ENCODE data around the gene CMTM7.
A peak's percentile ranks its signal among the peaks of the same experiment; 100 is the strongest.

Gene CMTM7

GRCh38 chr3:32498992-32499391 is 107.3 kb downstream of the CMTM7 start:
- H3K36me3 ChIP-seq (ENCODE audit: control insufficient read depth in 5 of 5, insufficient read depth in 5 of 5, low read length in 5 of 5): no peaks in the 10 kb centered on the region
- no peaks in the 10 kb centered on the region for H3K9me3 ChIP-seq (ENCODE audit: control insufficient read depth in 5 of 5, low read length in 5 of 5)
- H3K9ac ChIP-seq (ENCODE audit: low read length in 5 of 5): no peak overlapping the region
- no peak overlapping the region for H3K27ac ChIP-seq (ENCODE audit: low read depth, low read length)
- no peak overlapping the region for H3K4me3 ChIP-seq (ENCODE audit: low read depth in 1 of 5, low read length in 5 of 5)
- no peaks in the 10 kb centered on the region for H3K27me3 ChIP-seq (ENCODE audit: control insufficient read depth in 5 of 5, insufficient read depth in 4 of 5, low read length in 5 of 5)
- peaks cover 2 to 19% (median 12%) of the 10 kb centered on the region in 5 donors for H3K4me1 ChIP-seq (ENCODE audit: control insufficient read depth in 5 of 5, insufficient read depth in 5 of 5, low read length in 5 of 5)

GRCh38 chr3:32499585-32499984 is 107.9 kb downstream of the CMTM7 start:
- H3K4me1 ChIP-seq (ENCODE audit: control insufficient read depth in 5 of 5, insufficient read depth in 5 of 5, low read length in 5 of 5): peaks cover 2 to 16% (median 12%) of the 10 kb centered on the region in 5 donors
- H3K27me3 ChIP-seq (ENCODE audit: control insufficient read depth in 5 of 5, insufficient read depth in 4 of 5, low read length in 5 of 5): no peaks in the 10 kb centered on the region
- H3K9me3 ChIP-seq (ENCODE audit: control insufficient read depth in 5 of 5, low read length in 5 of 5): no peaks in the 10 kb centered on the region
- H3K9ac ChIP-seq (ENCODE audit: low read length in 5 of 5): no peak overlapping the region
- H3K4me3 ChIP-seq (ENCODE audit: low read depth in 1 of 5, low read length in 5 of 5): no peak overlapping the region
- H3K36me3 ChIP-seq (ENCODE audit: control insufficient read depth in 5 of 5, insufficient read depth in 5 of 5, low read length in 5 of 5): no peaks in the 10 kb centered on the region
- H3K27ac ChIP-seq (ENCODE audit: low read depth, low read length): no peak overlapping the region

GRCh38 chr3:32500231-32500630 is 108.6 kb downstream of the CMTM7 start:
- Histone ChIP-seq H3K9ac (ENCODE audit: low read length in 5 of 5) (peak overlapping the region in 1 of 5 donors; percentile 4), H3K36me3 (ENCODE audit: control insufficient read depth in 5 of 5, insufficient read depth in 5 of 5, low read length in 5 of 5) (no peaks in the 10 kb centered on the region), H3K27ac (ENCODE audit: low read depth, low read length) (no peak overlapping the region), H3K4me1 (ENCODE audit: control insufficient read depth in 5 of 5, insufficient read depth in 5 of 5, low read length in 5 of 5) (peaks cover 2 to 16% (median 12%) of the 10 kb centered on the region in 5 donors), H3K9me3 (ENCODE audit: control insufficient read depth in 5 of 5, low read length in 5 of 5) (no peaks in the 10 kb centered on the region), H3K4me3 (ENCODE audit: low read depth in 1 of 5, low read length in 5 of 5) (no peak overlapping the region), H3K27me3 (ENCODE audit: control insufficient read depth in 5 of 5, insufficient read depth in 4 of 5, low read length in 5 of 5) (no peaks in the 10 kb centered on the region)

GRCh38 chr3:32500880-32501782 is 109.5 kb downstream of the CMTM7 start:
- H3K36me3 ChIP-seq (ENCODE audit: control insufficient read depth in 5 of 5, insufficient read depth in 5 of 5, low read length in 5 of 5): no peaks in the 10 kb centered on the region
- H3K9me3 ChIP-seq (ENCODE audit: control insufficient read depth in 5 of 5, low read length in 5 of 5): no peaks in the 10 kb centered on the region
- peak overlapping the region; percentile 80 to 95 (median 94) for H3K9ac ChIP-seq (ENCODE audit: low read length in 5 of 5)
- H3K4me3 ChIP-seq (ENCODE audit: low read depth in 1 of 5, low read length in 5 of 5): peak overlapping the region; percentile 81 to 98 (median 93)
- peaks cover 2 to 16% (median 9%) of the 10 kb centered on the region in 5 donors for H3K4me1 ChIP-seq (ENCODE audit: control insufficient read depth in 5 of 5, insufficient read depth in 5 of 5, low read length in 5 of 5)
- peak overlapping the region; percentile 89 for H3K27ac ChIP-seq (ENCODE audit: low read depth, low read length)
- no peaks in the 10 kb centered on the region for H3K27me3 ChIP-seq (ENCODE audit: control insufficient read depth in 5 of 5, insufficient read depth in 4 of 5, low read length in 5 of 5)

- no peaks in the 10 kb centered on the region for H3K9me3 ChIP-seq (ENCODE audit: control insufficient read depth in 5 of 5, low read length in 5 of 5)
- H3K36me3 ChIP-seq (ENCODE audit: control insufficient read depth in 5 of 5, insufficient read depth in 5 of 5, low read length in 5 of 5): no peaks in the 10 kb centered on the region
- no peaks in the 10 kb centered on the region for H3K27me3 ChIP-seq (ENCODE audit: control insufficient read depth in 5 of 5, insufficient read depth in 4 of 5, low read length in 5 of 5)
- peak overlapping the region; percentile 80 to 95 (median 94) for H3K9ac ChIP-seq (ENCODE audit: low read length in 5 of 5)
- peaks cover 2 to 16% (median 9%) of the 10 kb centered on the region in 5 donors for H3K4me1 ChIP-seq (ENCODE audit: control insufficient read depth in 5 of 5, insufficient read depth in 5 of 5, low read length in 5 of 5)
- peak overlapping the region; percentile 89 for H3K27ac ChIP-seq (ENCODE audit: low read depth, low read length)
- peak overlapping the region; percentile 81 to 98 (median 93) for H3K4me3 ChIP-seq (ENCODE audit: low read depth in 1 of 5, low read length in 5 of 5)
Measured at GRCh38 chr3:32501783-32502117, 110.1 kb downstream of the CMTM7 start.

GRCh38 chr3:32502118-32502945 is 110.7 kb downstream of the CMTM7 start, which contains the start of gene CMTM6:
CMTM6 (minus strand) TSS chr3:32502852; CDS start chr3:32502745, 107 bp downstream.
- Histone ChIP-seq H3K36me3 (ENCODE audit: control insufficient read depth in 5 of 5, insufficient read depth in 5 of 5, low read length in 5 of 5) (no peaks in the 10 kb centered on the region), H3K27me3 (ENCODE audit: control insufficient read depth in 5 of 5, insufficient read depth in 4 of 5, low read length in 5 of 5) (no peaks in the 10 kb centered on the region), H3K9ac (ENCODE audit: low read length in 5 of 5) (peak within 1 kb of the TSS; percentile 80 to 95 (median 94)), H3K4me3 (ENCODE audit: low read depth in 1 of 5, low read length in 5 of 5) (peak within 1 kb of the TSS; percentile 81 to 98 (median 93)), H3K9me3 (ENCODE audit: control insufficient read depth in 5 of 5, low read length in 5 of 5) (no peaks in the 10 kb centered on the region), H3K27ac (ENCODE audit: low read depth, low read length) (peak within 1 kb of the TSS; percentile 89), H3K4me1 (ENCODE audit: control insufficient read depth in 5 of 5, insufficient read depth in 5 of 5, low read length in 5 of 5) (peaks cover 2 to 16% (median 9%) of the 10 kb centered on the region in 5 donors)

GRCh38 chr3:32502946-32503286 is 111.3 kb downstream of the CMTM7 start:
- no peaks in the 10 kb centered on the region for H3K36me3 ChIP-seq (ENCODE audit: control insufficient read depth in 5 of 5, insufficient read depth in 5 of 5, low read length in 5 of 5)
- H3K9ac ChIP-seq (ENCODE audit: low read length in 5 of 5): peak overlapping the region in 3 of 5 donors; percentile 52 to 57 (median 53)
- no peaks in the 10 kb centered on the region for H3K27me3 ChIP-seq (ENCODE audit: control insufficient read depth in 5 of 5, insufficient read depth in 4 of 5, low read length in 5 of 5)
- peaks cover 2 to 16% (median 9%) of the 10 kb centered on the region in 5 donors for H3K4me1 ChIP-seq (ENCODE audit: control insufficient read depth in 5 of 5, insufficient read depth in 5 of 5, low read length in 5 of 5)
- H3K9me3 ChIP-seq (ENCODE audit: control insufficient read depth in 5 of 5, low read length in 5 of 5): no peaks in the 10 kb centered on the region
- H3K4me3 ChIP-seq (ENCODE audit: low read depth in 1 of 5, low read length in 5 of 5): peak overlapping the region; percentile 79 to 98 (median 93)
- peak overlapping the region; percentile 54 for H3K27ac ChIP-seq (ENCODE audit: low read depth, low read length)

Data from subcutaneous abdominal adipose tissue (tissue), 5 donors.